GM12872 (cell line): ENCODE measurements around the gene LRRC46.

Experiments used
- TF ChIP-seq, protein P1 (sequence below): IDR thresholded peaks from 3 replicates; pipeline ENCODE4 v1.5.1; 2011; ENCODE audit warnings: low read depth, mild to moderate bottlenecking, low read length, moderate library complexity; ENCODE audit not compliant: insufficient read depth

The LRRC46 gene

DNA sequence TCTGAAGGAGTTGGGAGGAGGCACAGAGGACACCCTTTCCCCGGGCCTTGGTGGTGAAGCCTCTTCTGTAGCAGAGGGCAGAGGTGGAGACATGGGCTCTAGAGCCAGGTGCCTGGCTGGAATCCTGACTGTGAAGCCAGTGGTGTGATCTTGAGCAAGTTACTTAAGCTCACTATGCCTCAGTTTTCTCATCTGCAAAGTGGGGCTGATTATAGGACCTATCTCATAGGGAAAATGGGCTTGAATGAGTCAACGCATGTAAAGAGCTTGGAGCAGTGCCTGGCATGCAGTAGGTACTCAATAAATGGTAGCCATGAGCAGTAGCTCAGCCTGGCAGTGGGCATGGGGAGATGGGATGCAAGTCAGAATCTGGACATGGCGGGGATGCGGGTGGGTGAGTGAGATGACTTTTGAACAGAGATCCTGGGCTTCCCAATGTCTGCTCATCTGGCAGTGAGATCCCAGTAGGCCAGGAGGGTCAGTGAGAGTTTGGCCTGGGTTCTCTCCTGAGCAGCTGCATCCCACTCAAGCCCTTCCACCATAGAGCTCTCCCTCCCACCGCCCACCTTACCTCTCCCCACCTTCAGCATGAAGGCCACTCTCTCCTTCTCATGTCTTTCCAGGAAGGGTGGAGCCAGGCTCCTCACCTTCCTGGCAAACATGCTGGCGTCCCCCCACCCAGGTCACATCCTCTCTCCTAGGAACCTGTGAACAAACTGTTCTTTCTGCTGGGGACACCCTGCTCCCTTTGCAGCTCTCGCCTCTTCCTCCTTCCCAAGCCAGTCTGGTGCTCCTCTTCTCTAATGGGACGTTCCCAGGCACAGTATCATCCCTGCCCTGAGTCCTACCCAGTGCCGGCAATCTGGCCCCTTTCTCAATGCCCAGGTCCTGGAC, 51.5 kb downstream of the LRRC46 start:
- TF ChIP-seq, protein P1, sequence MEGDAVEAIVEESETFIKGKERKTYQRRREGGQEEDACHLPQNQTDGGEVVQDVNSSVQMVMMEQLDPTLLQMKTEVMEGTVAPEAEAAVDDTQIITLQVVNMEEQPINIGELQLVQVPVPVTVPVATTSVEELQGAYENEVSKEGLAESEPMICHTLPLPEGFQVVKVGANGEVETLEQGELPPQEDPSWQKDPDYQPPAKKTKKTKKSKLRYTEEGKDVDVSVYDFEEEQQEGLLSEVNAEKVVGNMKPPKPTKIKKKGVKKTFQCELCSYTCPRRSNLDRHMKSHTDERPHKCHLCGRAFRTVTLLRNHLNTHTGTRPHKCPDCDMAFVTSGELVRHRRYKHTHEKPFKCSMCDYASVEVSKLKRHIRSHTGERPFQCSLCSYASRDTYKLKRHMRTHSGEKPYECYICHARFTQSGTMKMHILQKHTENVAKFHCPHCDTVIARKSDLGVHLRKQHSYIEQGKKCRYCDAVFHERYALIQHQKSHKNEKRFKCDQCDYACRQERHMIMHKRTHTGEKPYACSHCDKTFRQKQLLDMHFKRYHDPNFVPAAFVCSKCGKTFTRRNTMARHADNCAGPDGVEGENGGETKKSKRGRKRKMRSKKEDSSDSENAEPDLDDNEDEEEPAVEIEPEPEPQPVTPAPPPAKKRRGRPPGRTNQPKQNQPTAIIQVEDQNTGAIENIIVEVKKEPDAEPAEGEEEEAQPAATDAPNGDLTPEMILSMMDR: no peak

DNA sequence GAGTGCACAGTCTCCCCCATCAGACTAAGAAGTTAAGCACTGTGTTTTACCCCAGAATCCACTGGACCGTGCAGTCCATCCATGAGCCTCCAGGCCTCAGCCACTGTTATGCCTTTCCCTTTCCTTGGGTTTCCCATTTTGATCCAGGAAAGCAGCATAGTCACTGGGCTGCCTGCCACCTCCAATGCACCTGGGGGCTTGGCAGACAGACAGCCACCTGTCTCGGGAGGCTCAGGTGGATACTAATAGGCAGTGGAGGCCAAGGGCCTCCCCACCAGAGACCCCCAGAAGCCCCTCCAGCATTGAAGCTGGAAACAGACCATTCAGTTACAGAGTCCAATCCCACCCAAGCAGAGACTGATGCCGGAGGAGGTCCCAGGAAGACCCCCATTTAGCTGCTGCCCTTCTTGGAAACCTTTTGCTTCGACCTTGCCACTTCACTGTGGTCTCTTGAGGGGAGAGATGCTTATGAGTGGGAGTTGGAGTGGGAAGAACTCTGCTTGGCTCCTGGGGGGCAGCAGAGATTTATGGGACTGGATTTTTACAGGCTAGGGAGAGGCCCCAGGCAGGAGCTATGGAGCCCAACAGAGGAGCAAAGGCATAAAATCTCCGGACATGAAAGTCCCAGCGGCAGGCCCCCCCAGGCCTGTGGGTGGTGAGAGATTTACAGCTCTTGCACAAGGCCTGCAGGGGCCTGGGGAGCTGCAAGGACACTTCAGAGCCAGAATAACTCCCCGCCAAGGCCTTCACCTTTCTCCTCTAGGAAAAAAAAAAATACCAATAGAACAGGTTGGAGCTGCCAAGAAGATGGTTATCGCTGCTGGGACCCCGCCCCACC, 52.3 kb downstream of the LRRC46 start:
- TF ChIP-seq, protein P1: no peak

DNA sequence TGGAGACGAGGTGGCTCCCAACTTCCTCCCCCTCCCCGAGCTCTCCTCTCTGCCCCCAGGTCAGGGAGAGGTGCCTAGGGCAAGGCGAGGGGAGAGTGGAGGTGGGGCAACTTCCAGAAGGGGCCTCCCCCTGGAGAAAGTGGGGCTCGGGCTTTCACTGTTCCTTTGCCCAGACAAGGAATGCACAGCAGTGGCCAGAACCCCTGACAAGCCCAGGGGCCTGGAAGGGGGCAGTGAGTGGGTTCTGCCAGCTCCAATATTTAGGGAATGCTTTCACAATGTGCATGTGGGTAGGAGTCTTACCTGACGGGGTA, 52.9 kb downstream of the LRRC46 start:
- TF ChIP-seq, protein P1: no peak

DNA sequence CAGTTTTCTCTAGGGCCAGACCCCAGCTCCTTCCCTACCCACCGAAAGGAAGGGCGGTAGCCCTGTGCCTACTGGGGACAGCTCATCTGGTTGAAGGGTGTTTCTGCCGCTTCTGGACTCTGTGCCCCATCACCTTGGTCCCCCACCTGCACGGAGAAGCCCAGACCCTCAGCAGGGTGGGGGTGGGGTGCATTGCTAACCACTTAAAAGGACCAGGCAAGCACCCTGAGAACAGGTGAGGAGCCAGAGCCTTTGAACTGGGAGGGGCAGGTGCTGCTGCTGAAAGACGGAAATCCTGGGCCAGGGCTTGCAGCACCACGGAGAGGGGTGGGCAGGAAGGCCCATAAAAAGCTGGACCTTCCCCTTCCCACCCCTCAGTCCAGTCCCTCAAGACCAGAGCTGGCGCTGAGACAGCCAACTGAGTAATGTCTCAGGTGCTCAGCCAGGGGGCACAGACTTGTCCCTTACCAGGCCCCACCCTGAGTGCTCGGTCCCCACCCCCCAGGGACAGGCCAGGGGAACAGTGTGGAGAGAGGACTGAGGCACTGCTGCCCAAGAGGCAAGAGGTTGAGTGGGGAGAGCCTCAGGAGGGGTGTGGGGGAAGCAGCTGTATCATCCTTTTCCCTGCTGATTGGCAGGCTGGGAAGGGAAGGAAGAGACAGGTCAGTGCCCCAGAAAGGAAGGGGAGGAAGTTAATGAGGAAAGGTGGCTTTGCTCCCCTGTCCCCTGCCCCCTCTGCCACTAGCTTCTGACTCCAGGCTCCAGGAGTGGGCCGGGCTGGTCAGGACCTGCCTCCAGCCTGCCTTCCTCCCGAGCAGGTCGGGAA, 53.6 kb downstream of the LRRC46 start:
- TF ChIP-seq, protein P1: no peak
